ENCODE measurements around the gene CLMN. TPM values are rescaled to one million over a fixed set of nuclear protein-coding genes. Genes with fewer than 3 reads are reported as not detected.

The CLMN gene
- total RNA-seq, 4 donors from 2014 or later: 6.5 to 10.0 (median 7.9) TPM

GRCh38 chr14:95240859-95241813 lies 78.6 kb downstream of the CLMN start:
- intact Hi-C loops (cut with DNase I): no loop called here
- TF ChIP-seq CTCF (IDR thresholded peaks at IDR 0.05): no peak
- TF ChIP-seq EP300 (IDR thresholded peaks at IDR 0.05): no peak
- no peak for TF ChIP-seq POLR2A (IDR thresholded peaks at IDR 0.05; ENCODE audit: low read depth)
- no peak for TF ChIP-seq POLR2AphosphoS5 (IDR thresholded peaks at IDR 0.05)
- Histone ChIP-seq H3K27me3 (no peaks in the 10 kb centered on the region), H3K36me3 (no peaks in the 10 kb centered on the region), H3K4me1 (peaks cover 0 to 14% (median 7%) of the 10 kb centered on the region in 4 donors), H3K4me3 (no peak overlapping the region), H3K27ac (replicated peaks in 1 of 4) (no peak overlapping the region), H3K9me3 (no peaks in the 10 kb centered on the region)
- WGBS: 81% methylated on average over 6 of the region's 6 CpGs
- DNase-seq (ENCODE audit: extremely low spot score): no peak

GRCh38 chr14:95238487-95239298 lies 81.0 kb downstream of the CLMN start:
- TF ChIP-seq CTCF (IDR thresholded peaks at IDR 0.05) (no peak), POLR2AphosphoS5 (IDR thresholded peaks at IDR 0.05) (no peak), POLR2A (IDR thresholded peaks at IDR 0.05; ENCODE audit: low read depth) (no peak), EP300 (IDR thresholded peaks at IDR 0.05) (no peak)
- WGBS: 98% methylated on average over 10 of the region's 10 CpGs
- DNase-seq (ENCODE audit: extremely low spot score): no peak
- intact Hi-C loops (cut with DNase I): no loop called here
- H3K27me3 ChIP-seq: no peaks in the 10 kb centered on the region
- H3K9me3 ChIP-seq: no peaks in the 10 kb centered on the region
- no peaks in the 10 kb centered on the region for H3K36me3 ChIP-seq
- no peak overlapping the region for H3K4me3 ChIP-seq
- H3K27ac ChIP-seq (replicated peaks in 1 of 4): no peak overlapping the region
- peaks cover 3 to 20% (median 10%) of the 10 kb centered on the region in 4 donors for H3K4me1 ChIP-seq

GRCh38 chr14:95237958-95238340 lies 81.8 kb downstream of the CLMN start:
- DNase-seq (ENCODE audit: extremely low spot score): no peak
- Histone ChIP-seq H3K9me3 (no peaks in the 10 kb centered on the region), H3K4me3 (no peak overlapping the region), H3K4me1 (peaks cover 3 to 20% (median 10%) of the 10 kb centered on the region in 4 donors), H3K36me3 (no peaks in the 10 kb centered on the region), H3K27ac (replicated peaks in 1 of 4) (peak overlapping the region in 1 of 4 donors; percentile 40), H3K27me3 (no peaks in the 10 kb centered on the region)
- WGBS: 74% methylated on average over 11 of the region's 11 CpGs
- TF ChIP-seq POLR2A (IDR thresholded peaks at IDR 0.05; ENCODE audit: low read depth) (no peak), EP300 (IDR thresholded peaks at IDR 0.05) (no peak), CTCF (IDR thresholded peaks at IDR 0.05) (no peak), POLR2AphosphoS5 (IDR thresholded peaks at IDR 0.05) (no peak)
- intact Hi-C loops (cut with DNase I): no loop called here

GRCh38 chr14:95237121-95237957 lies 82.4 kb downstream of the CLMN start:
- WGBS: 89% methylated on average over 16 of the region's 17 CpGs
- no peak for DNase-seq (ENCODE audit: extremely low spot score)
- Histone ChIP-seq H3K27ac (replicated peaks in 1 of 4) (peak overlapping the region in 1 of 4 donors; percentile 40), H3K9me3 (no peaks in the 10 kb centered on the region), H3K4me1 (peaks cover 3 to 20% (median 10%) of the 10 kb centered on the region in 4 donors), H3K27me3 (no peaks in the 10 kb centered on the region), H3K4me3 (no peak overlapping the region), H3K36me3 (no peaks in the 10 kb centered on the region)
- intact Hi-C loops (cut with DNase I): no loop called here
- TF ChIP-seq EP300 (IDR thresholded peaks at IDR 0.05) (no peak), POLR2AphosphoS5 (IDR thresholded peaks at IDR 0.05) (no peak), CTCF (IDR thresholded peaks at IDR 0.05) (no peak), POLR2A (IDR thresholded peaks at IDR 0.05; ENCODE audit: low read depth) (no peak)

Data from esophagus muscularis mucosa (tissue), 4 donors.